GM12878 (cell line): ENCODE measurements around the gene FAM219A. TPM values are rescaled to one million over a fixed set of nuclear protein-coding genes. Genes with fewer than 3 reads are reported as not detected.
A peak's percentile ranks its signal among the peaks of the same experiment; 100 is the strongest.

Source experiments
- ATAC-seq: fragments of 200-7000 bp; cut with Tn5 transposase; 3 replicates; pipeline ENCODE4 v1.9.1; 2020; ENCODE audit warnings: mild to moderate bottlenecking, moderate library complexity
- BruUV-seq: library from RNA; stranded (reverse); fragments of 400-500 nt; replicated peaks from 2 replicates; lab custom pipeline; 2021; lab: Mats Ljungman, UMichigan
- CTCF ChIA-PET: fragments of 300-600 bp; sonication (Branson Sonifier 250); formaldehyde crosslinking; extraction: SDS; loops from one replicate; lab custom pipeline; 2021; ENCODE audit warnings: inconsistent platforms; lab: Yijun Ruan, JAX
- POLR2A ChIA-PET: fragments of 350-600 bp; formaldehyde crosslinking; extraction: SDS; loops from one replicate; lab custom pipeline; 2021; ENCODE audit warnings: inconsistent platforms; lab: Charles Lee
- RAD21 ChIA-PET: fragments of 300-600 bp; sonication (Branson Sonifier 250); formaldehyde crosslinking; loops from one replicate; lab custom pipeline; 2023; ENCODE audit warnings: antibody characterized with exemption; ENCODE audit not compliant: unreplicated experiment; lab: Charles Lee
- SMC1A ChIA-PET: fragments of 300-600 bp; sonication (Branson Sonifier 250); formaldehyde crosslinking; loops from one replicate; lab custom pipeline; 2023; ENCODE audit not compliant: unreplicated experiment, uncharacterized antibody; lab: Charles Lee
- DNase-seq: peaks from one replicate; pipeline ENCODE4 v3.0.0-alpha.2; 2011; ENCODE audit warnings: low read depth, low spot score
- FAIRE-seq: peaks from 3 replicates; lab custom pipeline; 2011; peaks lifted over from hg19 to GRCh38; lab: Jason Lieb, UNC
- H2AFZ ChIP-seq: 2 replicates; pipeline ENCODE4 v1.6.0; 2011; ENCODE audit warnings: low read depth, low read length, control low read depth; ENCODE audit not compliant: control insufficient read depth
- H3K27ac ChIP-seq: 2 replicates; pipeline ENCODE4 v1.5.1; 2011; ENCODE audit warnings: control low read depth; ENCODE audit not compliant: control insufficient read depth, insufficient read depth
- H3K27me3 ChIP-seq, 2 experiments: replicated peaks in 1 of 2; 2 replicates each; pipeline versions ENCODE4 v1.6.0 to v1.6.1; 2011; ENCODE audit warnings: low read length in 1 of 2; ENCODE audit not compliant: control insufficient read depth in 2 of 2, insufficient read depth in 2 of 2
- H3K36me3 ChIP-seq, 2 experiments: 2 replicates each; pipeline ENCODE4 v1.5.1; 2011; ENCODE audit warnings: low read length in 1 of 2; ENCODE audit not compliant: control insufficient read depth in 2 of 2, insufficient read depth in 2 of 2
- H3K4me1 ChIP-seq: 2 replicates; pipeline ENCODE4 v1.6.1; 2011; ENCODE audit warnings: mild to moderate bottlenecking, low read length, moderate library complexity, mixed read lengths; ENCODE audit not compliant: control insufficient read depth, insufficient read depth
- H3K4me2 ChIP-seq: 2 replicates; pipeline ENCODE4 v1.6.0; 2011; ENCODE audit warnings: control low read depth; ENCODE audit not compliant: control insufficient read depth, insufficient read depth
- H3K4me3 ChIP-seq: fragments of 200-600 bp; sonication (generic); 2 replicates; pipeline ENCODE4 v1.5.1; 2016
- H3K79me2 ChIP-seq: 2 replicates; pipeline ENCODE4 v1.6.0; 2011; ENCODE audit warnings: low read length; ENCODE audit not compliant: control insufficient read depth, insufficient read depth
- H3K9ac ChIP-seq: 2 replicates; pipeline ENCODE4 v1.8.0; 2011; ENCODE audit warnings: low read length, control low read depth, mixed read lengths; ENCODE audit not compliant: control insufficient read depth, insufficient read depth
- H3K9me3 ChIP-seq: replicated peaks from 3 replicates; pipeline ENCODE4 v1.5.1; 2011; ENCODE audit warnings: mild to moderate bottlenecking, low read length; ENCODE audit not compliant: control insufficient read depth, insufficient read depth
- H4K20me1 ChIP-seq: 2 replicates; pipeline ENCODE4 v1.6.0; 2011; ENCODE audit not compliant: control insufficient read depth, insufficient read depth
- BHLHE40 ChIP-seq, 2 experiments: fragments of 450-650 bp in 1 of 2; IDR thresholded peaks; 2 replicates each; pipeline ENCODE4 v1.6.1; 2011 to 2017; ENCODE audit warnings: low read depth in 2 of 2, borderline replicate concordance in 1 of 2, improper control_type of control experiment in 1 of 2, low read length in 1 of 2, mild to moderate bottlenecking in 1 of 2
- EZH2 ChIP-seq: IDR thresholded peaks from 2 replicates; pipeline ENCODE4 v1.6.1; 2012; ENCODE audit warnings: low read depth, mild to moderate bottlenecking, control low read depth, inconsistent platforms, low read length, borderline replicate concordance; ENCODE audit not compliant: control insufficient read depth
- KDM1A ChIP-seq: fragments of 200-600 bp; sonication (generic); IDR thresholded peaks from 2 replicates; pipeline ENCODE4 v1.6.1; 2016; ENCODE audit warnings: borderline replicate concordance
- WRNIP1 ChIP-seq: IDR thresholded peaks from 2 replicates; pipeline ENCODE4 v1.6.1; 2011; ENCODE audit warnings: low read depth, low read length, improper control_type of control experiment, borderline replicate concordance
- WGBS: methylation state at CpG from one replicate; pipeline ENCODE4 v1.1.6; 2016; ENCODE audit warnings: low lambda C conversion rate; ENCODE audit not compliant: insufficient replicate concordance, insufficient coverage; ENCODE audit errors: missing lambda C conversion rate; 5-methylcytosine and 5-hydroxymethylcytosine counted together
- in situ Hi-C: fragments of 300-500 bp; cut with MboI; formaldehyde crosslinking; loops from 9 replicates; pipeline ENCODE4 v1.14.3; 2018; ENCODE audit warnings: mixed read lengths
- intact Hi-C: fragments of 100-400 bp; cut with micrococcal nuclease; formaldehyde crosslinking; loops from one replicate; pipeline ENCODE4 v1.14.2; 2022; ENCODE audit not compliant: unreplicated experiment
- polyA plus RNA-seq, 11 experiments: library from polyadenylated mRNA; depleted of rRNA in 4 of 11; unstranded in 6 of 11; stranded (reverse) in 5 of 11; fragments of >200 nt; fragmentation: Nextera tagmentation in 4 of 11; fragmentation: Illumina TruSeq in 1 of 11; extraction: Ambion mirVana in 4 of 11; extraction: Trizol in 1 of 11; gene quantifications; 1 replicate in 1 of 11; 2 replicates in 10 of 11; pipeline versions ENCODE4 v1.2.1 to v1.2.3, GENCODE V29; 2011 to 2016; ENCODE audit warnings: inconsistent platforms in 2 of 11, missing spikeins in 2 of 11, low read depth in 1 of 11
- total RNA-seq, 4 experiments: library from RNA; depleted of rRNA in 3 of 4; stranded (reverse); fragments of >200 nt in 3 of 4; fragmentation: Illumina TruSeq in 1 of 4; extraction: Trizol in 1 of 4; gene quantifications; 2 replicates each; pipeline versions ENCODE4 v1.2.1 to v1.2.3, GENCODE V29; 2013 to 2021
- TF ChIP-seq, protein P1 (sequence below): IDR thresholded peaks from 2 replicates; pipeline ENCODE4 v1.6.1; 2012; ENCODE audit warnings: low read depth, low read length, improper control_type of control experiment

FAM219A gene
- total and polyA plus RNA-seq, 10 of the 15 experiments (the other 5 are each of a cell fraction or from before 2014, with no cell fraction given), result 0.11 to 2.0 (median 0.71) TPM

DNA sequence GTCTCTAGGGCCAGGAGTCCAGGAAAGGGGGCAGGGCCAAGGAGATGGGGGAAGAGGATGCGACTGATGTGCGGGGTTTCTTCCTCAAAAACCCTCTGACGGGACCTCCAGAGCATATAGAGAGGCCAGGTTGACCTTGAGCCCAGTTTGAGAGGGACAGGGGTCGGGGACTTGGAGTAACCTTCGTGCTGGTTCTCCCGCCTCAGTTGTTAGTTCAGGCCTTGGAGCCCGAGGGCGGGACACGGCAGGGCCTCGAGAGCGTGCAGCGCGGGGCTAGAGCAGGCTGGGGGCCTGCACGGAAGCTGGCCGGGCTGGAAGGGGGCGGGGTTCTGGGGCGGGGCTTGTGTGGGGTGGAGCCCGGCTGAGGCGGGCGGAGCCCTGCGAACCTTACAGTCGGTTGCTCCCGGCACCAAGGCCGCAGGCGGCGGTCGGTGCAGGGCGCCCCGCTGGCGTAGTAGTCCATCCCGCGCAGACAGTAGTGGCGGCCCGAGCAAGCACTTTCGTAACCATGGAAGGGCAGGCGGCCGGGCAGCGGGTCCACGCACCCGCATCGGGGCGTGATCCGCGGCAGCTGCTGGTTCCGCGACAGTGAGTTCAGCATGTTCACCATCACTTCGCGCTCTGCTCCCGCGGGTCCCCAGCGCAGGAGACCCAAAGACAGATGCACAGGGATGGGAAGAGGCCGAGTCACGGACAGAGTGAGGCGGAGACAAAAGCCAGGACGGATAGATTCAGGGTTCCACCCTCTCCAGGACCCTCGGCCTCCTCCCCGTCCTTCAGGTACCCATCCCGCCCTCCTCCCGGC lies 77.7 kb downstream of the FAM219A start:
- ChIA-PET POLR2A (no interaction called here), CTCF (interaction anchor here (1.6 to 7.9 kb wide), 5 partner anchors 11 to 126 kb away, joined by 3 to 134 read pairs (median 5); no protein-coding TSS in a partner anchor)

DNA sequence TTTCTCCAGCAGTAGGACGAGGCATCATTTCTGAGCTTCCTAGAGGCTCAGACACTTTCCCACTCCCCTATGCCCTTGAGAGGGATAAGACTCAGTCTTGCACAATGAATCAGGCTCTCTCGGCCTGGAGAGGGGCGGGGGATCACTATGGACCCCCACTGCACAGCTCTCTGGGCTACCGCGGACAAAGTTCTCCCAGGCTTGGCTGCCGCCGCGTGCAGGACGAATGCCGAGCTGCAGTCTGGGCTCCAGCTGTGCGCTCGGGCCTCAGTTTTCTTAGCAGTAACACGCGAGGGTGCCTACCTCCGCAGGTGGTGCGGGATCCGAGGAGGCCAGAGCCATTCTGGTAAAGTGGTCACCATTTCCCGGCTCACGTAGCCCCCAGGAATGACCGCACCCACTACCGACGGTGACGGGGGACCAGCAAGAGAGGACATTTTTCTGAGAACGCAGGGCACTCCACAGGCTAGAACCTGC lies 78.3 kb downstream of the FAM219A start:
- H3K27ac ChIP-seq, result no peak overlapping the region
- ChIA-PET POLR2A (no interaction called here), SMC1A (interaction anchor here (8.7 kb wide), 1 partner anchor 47 kb away, joined by 73 read pairs; no protein-coding TSS in a partner anchor), RAD21 (interaction anchor here (0.5 to 1.2 kb wide), 5 partner anchors 9 to 484 kb away, joined by 3 to 12 read pairs (median 4); no protein-coding TSS in a partner anchor), CTCF (interaction anchor here (0.9 to 7.9 kb wide), 8 partner anchors 10 to 127 kb away, joined by 3 to 134 read pairs (median 4); no protein-coding TSS in a partner anchor)
- H3K79me2 ChIP-seq, result no peaks in the 10 kb centered on the region
- FAIRE-seq (no peak), ATAC-seq (no peak), DNase-seq (no peak)
- H3K4me1 ChIP-seq, result peaks cover 21% of the 10 kb centered on the region
- H3K4me3 ChIP-seq, result peak overlapping the region; percentile 64; the same call in 1 of the 2 replicates
- H4K20me1 ChIP-seq, result no peaks in the 10 kb centered on the region
- H3K27me3 ChIP-seq, result peaks cover 5 to 12% of the 10 kb centered on the region in 2 experiments
- intact Hi-C loops (no loop called here), in situ Hi-C loops (no loop called here)
- H3K36me3 ChIP-seq, result no peaks in the 10 kb centered on the region
- 23% methylated on average over 24 of the region's 24 CpGs for WGBS
- BruUV-seq, result no TSS peak
- H3K9me3 ChIP-seq, result no peaks in the 10 kb centered on the region
- H2AFZ ChIP-seq, result peak overlapping the region; percentile 94
- peak overlapping the region; percentile 97 for H3K4me2 ChIP-seq
- no peak overlapping the region; the same call in 1 of the 2 replicates for H3K9ac ChIP-seq
- TF ChIP-seq WRNIP1, result no peak

More for the DNA sequence above, 77.7 kb downstream of the FAM219A start:
- no peaks in the 10 kb centered on the region for H3K79me2 ChIP-seq
- 3% methylated on average over 54 of the region's 59 CpGs for WGBS
- RAD21 ChIA-PET, result interaction anchor here (0.5 to 1.1 kb wide), 4 partner anchors 9 to 484 kb away, joined by 3 to 4 read pairs (median 4); no protein-coding TSS in a partner anchor
- no TSS peak for BruUV-seq
- peaks cover 21% of the 10 kb centered on the region for H3K4me1 ChIP-seq
- H3K9me3 ChIP-seq, result no peaks in the 10 kb centered on the region
- peak overlapping the region; percentile 94 for H2AFZ ChIP-seq
- ATAC-seq (peak; percentile 68), DNase-seq (no peak), FAIRE-seq (no peak)
- TF ChIP-seq, protein P1, sequence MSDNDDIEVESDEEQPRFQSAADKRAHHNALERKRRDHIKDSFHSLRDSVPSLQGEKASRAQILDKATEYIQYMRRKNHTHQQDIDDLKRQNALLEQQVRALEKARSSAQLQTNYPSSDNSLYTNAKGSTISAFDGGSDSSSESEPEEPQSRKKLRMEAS, result peak; percentile 55; the same call in 1 of the 2 replicates
- TF ChIP-seq BHLHE40 (IDR thresholded peaks at IDR 0.05; ENCODE audit: borderline replicate concordance in 1 of 2, low read depth in 2 of 2, low read length in 1 of 2) (peak in 1 of 2 experiments; percentile 19; a peak in 1 of 4 replicates), KDM1A (no peak), EZH2 (0 out of 2 replicates have a peak, but pooled peaks have one; percentile 27)
- intact Hi-C loops (no loop called here), in situ Hi-C loops (no loop called here)
- H4K20me1 ChIP-seq, result no peaks in the 10 kb centered on the region
- SMC1A ChIA-PET, result interaction anchor here (0.6 to 8.7 kb wide), 2 partner anchors 23 to 48 kb away, joined by 3 to 73 read pairs; no protein-coding TSS in a partner anchor
- H3K4me2 ChIP-seq, result peak overlapping the region; percentile 97
- H3K36me3 ChIP-seq, result no peaks in the 10 kb centered on the region
- H3K9ac ChIP-seq, result no peak overlapping the region
- H3K27me3 ChIP-seq, result peaks cover 5 to 12% of the 10 kb centered on the region in 2 experiments
- H3K27ac ChIP-seq, result no peak overlapping the region
- H3K4me3 ChIP-seq, result peak overlapping the region; percentile 64; the same call in 1 of the 2 replicates
